ENCODE data around the gene PTPRN2. TPM values are rescaled to one million over a fixed set of nuclear protein-coding genes. Genes with fewer than 3 reads are reported as not detected.
"Not testable (repeated sequence)": the region's sequence is repeated elsewhere in the genome, so short reads cannot be mapped to it uniquely, and the experiment has no call there.

Gene PTPRN2
- total RNA-seq, 2 experiments from 2014 or later: 7.0 to 7.2 TPM

DNA sequence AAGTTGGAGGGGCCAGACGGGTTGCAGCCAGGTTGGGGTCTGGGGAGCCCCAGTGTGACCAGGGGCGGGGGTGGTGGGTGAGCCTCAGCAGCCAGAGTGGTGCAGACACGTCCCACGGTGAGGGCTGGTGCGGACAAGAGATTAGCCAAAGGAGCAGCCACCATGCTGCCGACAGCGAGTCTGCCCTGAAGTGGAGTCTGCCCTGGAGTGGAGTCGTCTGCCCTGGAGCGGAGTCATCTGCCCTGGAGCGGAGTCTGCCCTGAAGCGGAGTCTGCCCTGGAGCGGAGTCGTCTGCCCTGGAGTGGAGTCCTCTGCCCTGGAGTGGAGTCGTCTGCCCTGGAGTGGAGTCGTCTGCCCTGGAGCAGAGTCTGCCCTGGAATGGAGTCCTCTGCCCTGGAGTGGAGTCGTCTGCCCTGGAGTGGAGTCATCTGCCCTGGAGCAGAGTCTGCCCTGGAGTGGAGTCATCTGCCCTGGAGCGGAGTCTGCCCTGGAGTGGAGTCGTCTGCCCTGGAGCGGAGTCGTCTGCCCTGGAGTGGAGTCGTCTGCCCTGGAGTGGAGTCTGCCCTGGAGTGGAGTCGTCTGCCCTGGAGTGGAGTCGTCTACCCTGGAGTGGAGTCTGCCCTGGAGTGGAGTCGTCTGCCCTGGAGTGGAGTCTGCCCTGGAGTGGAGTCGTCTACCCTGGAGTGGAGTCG is 64.3 kb downstream of the PTPRN2 start:
- POLR2A ChIA-PET; H3K9me3 Mint-ChIP-seq (ENCODE audit: insufficient read depth); CTCF ChIA-PET; H3K27me3 Mint-ChIP-seq (ENCODE audit: low read depth); H3K4me1 Mint-ChIP-seq (ENCODE audit: low read depth); H3K36me3 Mint-ChIP-seq (ENCODE audit: low read depth); H3K27ac Mint-ChIP-seq; H3K4me3 Mint-ChIP-seq; DNase-seq; ATAC-seq: not testable (repeated sequence)

DNA sequence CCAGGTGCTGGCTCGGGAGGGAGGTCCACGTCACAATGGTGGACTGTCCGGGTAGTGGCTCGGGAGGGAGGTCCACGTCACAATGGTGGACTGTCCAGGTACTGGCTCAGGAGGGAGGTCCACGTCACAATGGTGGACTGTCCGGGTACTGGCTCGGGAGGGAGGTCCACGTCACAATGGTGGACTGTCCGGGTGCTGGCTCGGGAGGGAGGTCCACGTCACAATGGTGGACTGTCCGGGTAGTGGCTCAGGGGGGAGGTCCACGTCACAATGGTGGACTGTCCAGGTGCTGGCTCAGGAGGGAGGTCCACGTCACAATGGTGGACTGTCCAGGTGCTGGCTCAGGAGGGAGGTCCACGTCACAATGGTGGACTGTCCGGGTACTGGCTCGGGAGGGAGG is 65.8 kb downstream of the PTPRN2 start:
- CTCF ChIA-PET; POLR2A ChIA-PET; DNase-seq; H3K27ac Mint-ChIP-seq; H3K4me1 Mint-ChIP-seq (ENCODE audit: low read depth); H3K27me3 Mint-ChIP-seq (ENCODE audit: low read depth); H3K9me3 Mint-ChIP-seq (ENCODE audit: insufficient read depth); H3K4me3 Mint-ChIP-seq; ATAC-seq; H3K36me3 Mint-ChIP-seq (ENCODE audit: low read depth): not testable (repeated sequence)

DNA sequence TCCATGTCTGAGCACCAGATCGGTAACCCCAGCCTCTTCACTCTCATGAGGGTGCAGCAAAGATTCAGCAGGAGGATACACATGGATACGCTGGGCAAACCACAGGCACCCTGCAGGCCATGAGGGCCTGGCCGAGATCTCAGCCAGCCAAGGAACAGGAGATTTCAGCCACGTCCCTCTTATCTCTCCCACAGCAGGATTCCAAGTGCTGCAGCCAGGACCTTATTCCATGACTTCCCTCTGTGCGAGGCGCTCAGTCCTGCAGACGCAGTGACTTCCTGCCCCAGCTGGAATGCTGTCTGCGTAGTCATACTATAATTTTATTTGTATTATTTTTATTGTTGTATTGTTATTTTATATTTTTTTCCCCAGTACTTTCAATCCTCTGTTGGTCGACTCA is 66.8 kb downstream of the PTPRN2 start:
- no peaks in the 10 kb centered on the region for H3K36me3 Mint-ChIP-seq (ENCODE audit: low read depth)
- POLR2A ChIA-PET: no interaction called here
- CTCF ChIA-PET: no interaction called here

DNA sequence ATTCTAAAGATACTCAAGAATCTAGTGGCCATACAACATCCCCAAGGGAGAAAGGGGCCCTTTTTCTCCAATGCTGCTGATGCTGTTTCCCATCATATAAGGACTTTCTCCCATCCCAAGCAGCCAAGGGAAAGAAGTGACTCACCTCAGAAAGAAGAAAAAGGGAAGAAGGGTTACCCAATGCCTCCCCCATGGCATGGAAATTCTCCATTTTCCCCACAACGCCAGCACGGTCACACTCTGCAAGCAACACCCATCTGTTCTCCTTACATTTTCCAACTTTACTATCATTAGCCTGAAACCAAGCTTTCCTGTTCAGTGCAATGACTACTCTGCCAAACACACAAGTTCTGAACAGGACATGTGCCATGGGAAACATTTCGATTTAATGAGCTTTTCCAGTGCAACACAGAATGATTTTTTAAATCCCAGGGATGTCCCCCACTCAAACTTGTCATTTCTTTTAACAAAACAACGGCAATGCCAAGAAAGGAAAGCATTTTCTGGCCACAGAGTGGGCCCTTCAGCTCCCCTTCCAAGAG is 67.9 kb downstream of the PTPRN2 start:
- no peak for ATAC-seq
- POLR2A ChIA-PET: no interaction called here
- no peaks in the 10 kb centered on the region for H3K9me3 Mint-ChIP-seq (ENCODE audit: insufficient read depth)

More for the DNA sequence above, 66.8 kb downstream of the PTPRN2 start:
- Mint-ChIP-seq H3K9me3 (ENCODE audit: insufficient read depth) (no peaks in the 10 kb centered on the region), H3K4me1 (ENCODE audit: low read depth) (no peaks in the 10 kb centered on the region), H3K4me3 (no peak overlapping the region), H3K27ac (no peak overlapping the region), H3K27me3 (ENCODE audit: low read depth) (no peaks in the 10 kb centered on the region)
- DNase-seq (no peak), ATAC-seq (no peak)

DNA sequence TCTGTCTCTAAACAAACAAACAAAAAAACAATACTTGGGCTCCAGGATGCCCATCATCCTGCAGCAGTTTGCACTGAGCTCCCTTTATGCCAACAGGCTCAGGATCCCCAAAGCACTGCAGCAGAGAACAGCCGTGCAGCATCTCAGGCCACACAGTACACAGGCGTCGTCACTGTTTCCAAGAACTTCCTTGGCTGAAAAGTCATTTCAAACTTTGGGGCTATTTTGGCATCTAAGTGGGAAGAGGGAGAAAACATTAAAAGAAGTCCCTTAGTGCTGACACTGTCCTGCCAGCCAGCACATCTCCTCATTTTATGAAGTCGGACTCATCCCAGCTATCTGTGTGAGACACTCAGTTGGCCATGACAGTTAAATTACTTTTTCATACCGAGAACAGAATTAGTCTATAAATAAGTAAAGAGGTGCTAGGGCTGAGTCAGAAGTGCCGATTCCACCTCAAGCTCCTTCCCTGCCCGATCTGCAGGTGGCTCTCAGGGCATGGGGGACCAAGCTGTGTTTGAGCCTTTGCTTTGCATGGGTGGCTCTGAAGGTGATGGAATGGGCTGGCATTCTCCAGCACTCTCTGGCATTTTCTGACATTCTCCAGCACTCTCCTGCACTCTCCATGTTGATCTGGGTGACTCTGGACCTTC is 68.5 kb downstream of the PTPRN2 start:
- H3K4me3 Mint-ChIP-seq: no peak overlapping the region
- POLR2A ChIA-PET: no interaction called here
- CTCF ChIA-PET: no interaction called here

More for the DNA sequence above, 67.9 kb downstream of the PTPRN2 start:
- no peak for DNase-seq
- no peaks in the 10 kb centered on the region for H3K4me1 Mint-ChIP-seq (ENCODE audit: low read depth)
- H3K4me3 Mint-ChIP-seq: no peak overlapping the region
- CTCF ChIA-PET: no interaction called here
- no peak overlapping the region for H3K27ac Mint-ChIP-seq
- no peaks in the 10 kb centered on the region for H3K36me3 Mint-ChIP-seq (ENCODE audit: low read depth)
- no peaks in the 10 kb centered on the region for H3K27me3 Mint-ChIP-seq (ENCODE audit: low read depth)

DNA sequence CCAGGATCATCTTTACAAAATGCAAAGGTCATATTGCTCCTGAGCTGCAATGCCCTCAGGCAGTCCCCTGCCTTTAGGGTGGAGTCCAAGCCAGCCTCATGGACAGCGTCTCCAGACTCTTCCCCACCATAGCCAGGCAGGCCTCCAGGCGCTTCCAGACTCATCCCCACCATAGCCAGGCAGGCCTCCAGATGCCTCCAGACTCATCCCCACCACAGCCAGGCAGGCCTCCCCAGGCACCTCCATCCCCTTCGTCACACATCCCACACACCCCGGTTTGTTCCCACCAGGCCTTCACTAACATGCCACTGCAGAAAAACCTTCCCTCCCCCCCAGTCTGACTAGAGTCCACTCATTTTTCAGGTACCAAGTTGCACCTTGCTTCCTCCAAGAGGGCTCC is 70.1 kb downstream of the PTPRN2 start:
- ChIA-PET POLR2A (no interaction called here), CTCF (no interaction called here)
- H3K36me3 Mint-ChIP-seq (ENCODE audit: low read depth): no peaks in the 10 kb centered on the region
- no peak overlapping the region for H3K27ac Mint-ChIP-seq
- no peak overlapping the region for H3K4me3 Mint-ChIP-seq
- DNase-seq: no peak
- H3K4me1 Mint-ChIP-seq (ENCODE audit: low read depth): no peaks in the 10 kb centered on the region
- ATAC-seq: no peak
- H3K27me3 Mint-ChIP-seq (ENCODE audit: low read depth): no peaks in the 10 kb centered on the region
- H3K9me3 Mint-ChIP-seq (ENCODE audit: insufficient read depth): no peaks in the 10 kb centered on the region

More for the DNA sequence above, 68.5 kb downstream of the PTPRN2 start:
- H3K4me1 Mint-ChIP-seq (ENCODE audit: low read depth): no peaks in the 10 kb centered on the region
- H3K27me3 Mint-ChIP-seq (ENCODE audit: low read depth): no peaks in the 10 kb centered on the region
- no peak overlapping the region for H3K27ac Mint-ChIP-seq
- H3K36me3 Mint-ChIP-seq (ENCODE audit: low read depth): no peaks in the 10 kb centered on the region
- DNase-seq: no peak
- no peak for ATAC-seq
- H3K9me3 Mint-ChIP-seq (ENCODE audit: insufficient read depth): no peaks in the 10 kb centered on the region

DNA sequence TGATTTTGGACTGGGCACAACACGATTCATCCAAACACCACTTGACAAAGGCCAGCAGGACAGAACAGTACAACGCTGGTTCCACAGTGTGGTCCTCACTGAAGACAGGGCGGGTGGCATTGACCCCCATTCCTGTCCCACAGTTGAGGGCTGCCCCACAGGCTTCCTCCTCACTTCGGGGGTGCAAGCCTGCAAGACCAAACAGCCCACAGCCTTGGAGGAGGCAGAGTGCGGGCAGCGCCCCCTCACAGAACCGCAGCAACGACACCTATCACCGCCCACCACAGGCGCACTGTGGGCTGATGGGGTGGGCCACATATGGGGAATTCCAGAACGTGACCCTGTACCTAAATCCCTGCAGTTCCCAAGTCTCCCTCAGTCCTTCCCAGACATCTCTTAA is 70.6 kb downstream of the PTPRN2 start:
- no peak for DNase-seq
- Mint-ChIP-seq H3K27ac (no peak overlapping the region), H3K4me3 (no peak overlapping the region), H3K9me3 (ENCODE audit: insufficient read depth) (no peaks in the 10 kb centered on the region), H3K4me1 (ENCODE audit: low read depth) (no peaks in the 10 kb centered on the region), H3K36me3 (ENCODE audit: low read depth) (no peaks in the 10 kb centered on the region), H3K27me3 (ENCODE audit: low read depth) (no peaks in the 10 kb centered on the region)
- ChIA-PET POLR2A (no interaction called here), CTCF (no interaction called here)
- ATAC-seq: no peak

DNA sequence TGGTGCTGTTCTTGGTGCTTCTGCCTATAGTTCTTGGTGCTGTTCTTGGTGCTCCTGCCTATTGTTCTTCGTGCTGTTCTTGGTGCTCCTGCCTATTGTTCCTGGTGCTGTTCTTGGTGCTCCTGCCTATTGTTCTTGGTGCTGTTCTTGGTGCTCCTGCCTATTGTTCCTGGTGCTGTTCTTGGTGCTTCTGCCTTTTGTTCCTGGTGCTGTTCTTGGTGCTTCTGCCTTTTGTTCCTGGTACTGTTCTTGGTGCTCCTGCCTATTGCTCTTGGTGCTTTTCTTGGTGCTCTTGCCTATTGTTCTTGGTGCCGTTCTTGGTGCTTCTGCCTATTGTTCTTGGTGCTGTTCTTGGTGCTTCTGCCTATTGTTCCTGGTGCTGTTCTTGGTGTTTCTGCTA is 71.1 kb downstream of the PTPRN2 start:
- no peaks in the 10 kb centered on the region for H3K9me3 Mint-ChIP-seq (ENCODE audit: insufficient read depth)

DNA sequence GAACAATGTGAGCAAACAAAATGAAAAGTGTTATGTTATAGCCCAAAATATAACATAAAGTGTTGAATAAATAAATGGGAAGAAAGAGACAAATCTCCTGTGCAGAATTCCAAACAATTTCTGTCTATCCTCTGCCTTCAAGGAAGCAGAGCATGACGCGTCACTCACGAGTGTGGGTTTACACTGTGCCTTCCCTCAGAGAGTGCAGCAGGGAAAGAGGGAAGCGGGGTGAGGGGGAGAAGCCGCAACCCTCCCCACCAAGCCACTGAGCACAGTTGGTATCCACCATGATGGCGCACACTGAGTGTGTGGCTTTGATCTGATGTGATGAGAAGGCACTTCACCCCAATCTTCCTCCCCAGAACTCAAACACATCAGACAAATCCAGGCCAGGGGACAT is 74.8 kb downstream of the PTPRN2 start:
- ATAC-seq (no peak), DNase-seq (no peak)
- no peaks in the 10 kb centered on the region for H3K9me3 Mint-ChIP-seq (ENCODE audit: insufficient read depth)
- H3K4me1 Mint-ChIP-seq (ENCODE audit: low read depth): no peaks in the 10 kb centered on the region
- H3K4me3 Mint-ChIP-seq: no peak overlapping the region
- ChIA-PET CTCF (no interaction called here), POLR2A (no interaction called here)
- no peaks in the 10 kb centered on the region for H3K27me3 Mint-ChIP-seq (ENCODE audit: low read depth)
- no peak overlapping the region for H3K27ac Mint-ChIP-seq
- no peaks in the 10 kb centered on the region for H3K36me3 Mint-ChIP-seq (ENCODE audit: low read depth)

More for the DNA sequence above, 71.1 kb downstream of the PTPRN2 start:
- no peaks in the 10 kb centered on the region for H3K36me3 Mint-ChIP-seq (ENCODE audit: low read depth)
- DNase-seq (no peak), ATAC-seq (no peak)
- H3K4me3 Mint-ChIP-seq: no peak overlapping the region
- no peaks in the 10 kb centered on the region for H3K4me1 Mint-ChIP-seq (ENCODE audit: low read depth)
- H3K27ac Mint-ChIP-seq: no peak overlapping the region
- ChIA-PET POLR2A (no interaction called here), CTCF (no interaction called here)
- H3K27me3 Mint-ChIP-seq (ENCODE audit: low read depth): no peaks in the 10 kb centered on the region

DNA sequence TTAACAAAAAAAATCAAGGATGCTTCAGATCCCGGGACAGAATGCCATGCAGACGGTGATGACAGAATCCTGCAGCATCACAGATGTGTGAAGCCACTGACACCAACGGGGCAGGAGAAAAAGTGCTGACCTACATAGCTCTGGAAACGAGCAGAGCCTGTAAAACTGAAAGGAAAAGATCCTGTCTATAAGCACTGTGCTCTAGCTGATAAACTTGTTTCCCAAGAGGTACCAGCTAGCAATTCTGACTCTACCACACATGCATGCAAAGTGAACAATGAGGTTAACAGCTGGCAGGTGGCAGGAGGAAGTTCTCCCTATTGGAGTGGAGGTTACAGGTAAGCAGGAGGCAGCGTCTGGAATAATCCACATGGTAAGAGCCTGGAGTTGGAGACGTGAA is 75.6 kb downstream of the PTPRN2 start:
- H3K4me3 Mint-ChIP-seq: no peak overlapping the region
- no peak overlapping the region for H3K27ac Mint-ChIP-seq
- no peaks in the 10 kb centered on the region for H3K36me3 Mint-ChIP-seq (ENCODE audit: low read depth)
- H3K4me1 Mint-ChIP-seq (ENCODE audit: low read depth): no peaks in the 10 kb centered on the region
- ChIA-PET POLR2A (no interaction called here), CTCF (no interaction called here)
- no peaks in the 10 kb centered on the region for H3K27me3 Mint-ChIP-seq (ENCODE audit: low read depth)
- no peak for ATAC-seq
- no peak for DNase-seq
- no peaks in the 10 kb centered on the region for H3K9me3 Mint-ChIP-seq (ENCODE audit: insufficient read depth)

DNA sequence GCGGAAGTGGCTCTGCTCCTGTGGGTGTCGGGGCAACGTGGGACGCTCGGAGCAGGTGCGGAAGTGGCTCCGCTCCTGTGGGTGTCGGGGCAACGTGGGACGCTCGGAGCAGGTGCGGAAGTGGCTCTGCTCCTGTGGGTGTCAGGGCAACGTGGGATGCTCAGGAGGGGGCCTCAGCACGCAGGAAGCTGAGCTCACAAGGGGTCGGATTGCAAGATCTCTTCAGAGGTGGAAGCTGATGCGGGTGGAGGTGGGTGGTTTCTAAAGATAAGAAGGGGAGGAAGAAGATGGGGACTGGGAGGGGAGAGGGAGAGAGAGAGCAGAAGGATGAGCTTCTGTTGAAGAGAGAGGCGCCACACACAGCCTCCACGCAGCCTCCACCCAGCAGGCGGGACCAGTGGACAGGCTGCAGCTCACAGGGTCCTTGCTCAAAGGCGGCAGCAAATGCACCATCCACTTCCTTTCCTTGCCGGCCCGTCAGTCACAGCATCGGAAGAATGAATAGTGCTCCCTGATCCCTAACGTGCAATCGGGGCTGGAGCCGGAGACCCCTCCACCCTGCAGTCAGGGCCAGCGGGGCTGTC is 78.7 kb downstream of the PTPRN2 start:
- Mint-ChIP-seq H3K4me1 (ENCODE audit: low read depth) (no peaks in the 10 kb centered on the region), H3K9me3 (ENCODE audit: insufficient read depth) (no peaks in the 10 kb centered on the region), H3K27ac (no peak overlapping the region), H3K36me3 (ENCODE audit: low read depth) (no peaks in the 10 kb centered on the region), H3K4me3 (no peak overlapping the region), H3K27me3 (ENCODE audit: low read depth) (no peaks in the 10 kb centered on the region)
- POLR2A ChIA-PET: no interaction called here
- CTCF ChIA-PET: interaction anchor here (1.2 kb wide), 1 partner anchor 468 kb away, joined by 3 read pairs; no protein-coding TSS in a partner anchor
- no peak for ATAC-seq
- no peak for DNase-seq

DNA sequence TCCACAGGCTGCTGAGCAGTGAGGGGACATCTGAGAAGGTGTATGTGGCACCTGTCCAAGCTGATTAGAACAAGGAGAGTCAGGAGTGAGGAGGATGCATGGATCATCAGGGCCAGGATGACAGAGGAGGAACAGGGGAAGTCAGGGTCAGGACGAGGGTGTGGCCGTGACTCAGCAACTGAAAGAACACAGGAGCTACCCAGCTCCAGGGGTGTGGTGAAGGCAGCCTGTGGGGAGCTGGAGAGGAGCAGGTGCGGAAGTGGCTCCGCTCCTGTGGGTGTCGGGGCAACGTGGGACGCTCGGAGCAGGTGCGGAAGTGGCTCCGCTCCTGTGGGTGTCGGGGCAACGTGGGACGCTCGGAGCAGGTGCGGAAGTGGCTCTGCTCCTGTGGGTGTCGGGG is 79.3 kb downstream of the PTPRN2 start:
- H3K9me3 Mint-ChIP-seq (ENCODE audit: insufficient read depth); H3K4me1 Mint-ChIP-seq (ENCODE audit: low read depth); DNase-seq; H3K27ac Mint-ChIP-seq; POLR2A ChIA-PET; H3K27me3 Mint-ChIP-seq (ENCODE audit: low read depth); H3K36me3 Mint-ChIP-seq (ENCODE audit: low read depth); H3K4me3 Mint-ChIP-seq; ATAC-seq: not testable (repeated sequence)
- CTCF ChIA-PET: interaction anchor here (1.2 kb wide), 1 partner anchor 469 kb away, joined by 3 read pairs; no protein-coding TSS in a partner anchor

Measured in activated CD8-positive, alpha-beta T cell treated with anti-CD3 and anti-CD28 coated beads, Interleukin-2, amount 10 ng/mL, durations not matched to agents 7 days and 5 days (primary cell).